Neural cell (in vitro differentiated cells): Measurements from ENCODE around the gene NT5C3A. TPM values are rescaled to one million over a fixed set of nuclear protein-coding genes. Genes with fewer than 3 reads are reported as not detected.

Experiments
- H2AFZ ChIP-seq: fragments of 200-600, 300-800 bp; sonication (generic), shearing (Covaris generic); 2 replicates; pipeline ENCODE4 v1.6.0; 2014; ENCODE audit warnings: low read depth, mild to moderate bottlenecking, antibody characterized with exemption, low read length, moderate library complexity
- H3F3A ChIP-seq: fragments of 200-600 bp; shearing (Covaris generic); 2 replicates; pipeline ENCODE4 v1.6.1; 2016; ENCODE audit warnings: mild to moderate bottlenecking, moderate library complexity, mixed read lengths, antibody characterized with exemption, low read length; ENCODE audit not compliant: insufficient read depth, poor library complexity, severe bottlenecking
- H3K27ac ChIP-seq: fragments of 200-600, 300-800 bp; sonication (generic), shearing (Covaris generic); 2 replicates; pipeline ENCODE4 v1.5.1; 2014; ENCODE audit warnings: mild to moderate bottlenecking, low read length, moderate library complexity
- H3K27me3 ChIP-seq: fragments of 300-800, 200-600 bp; sonication (generic), shearing (Covaris generic); 2 replicates; pipeline ENCODE4 v1.6.0; 2014; ENCODE audit warnings: mild to moderate bottlenecking, low read depth, low read length, moderate library complexity; ENCODE audit not compliant: insufficient read depth
- H3K36me3 ChIP-seq: fragments of 300-800, 200-600 bp; sonication (generic), shearing (Covaris generic); 2 replicates; pipeline ENCODE4 v1.5.1; 2014; ENCODE audit warnings: mild to moderate bottlenecking, antibody characterized with exemption, low read length, moderate library complexity; ENCODE audit not compliant: insufficient read depth
- H3K4me2 ChIP-seq: fragments of 300-800, 200-600 bp; sonication (generic), shearing (Covaris generic); 2 replicates; pipeline ENCODE4 v1.6.0; 2014; ENCODE audit warnings: mild to moderate bottlenecking, low read length
- H3K4me3 ChIP-seq: fragments of 300-800, 200-600 bp; sonication (generic), shearing (Covaris generic); 2 replicates; pipeline ENCODE4 v1.5.1; 2014; ENCODE audit warnings: mild to moderate bottlenecking, low read length, moderate library complexity
- H3K79me2 ChIP-seq: fragments of 200-600 bp; shearing (Covaris generic); replicated peaks from 2 replicates; pipeline ENCODE4 v1.6.0; 2014; ENCODE audit warnings: mild to moderate bottlenecking, low read length, moderate library complexity; ENCODE audit not compliant: insufficient read depth
- H3K9ac ChIP-seq: fragments of 300-800, 200-600 bp; sonication (generic), shearing (Covaris generic); 2 replicates; pipeline ENCODE4 v1.6.1; 2016; ENCODE audit warnings: mild to moderate bottlenecking, low read length, mixed read lengths
- H3K9me2 ChIP-seq: fragments of 200-600 bp; shearing (Covaris generic); 2 replicates; pipeline ENCODE4 v1.6.1; 2016; ENCODE audit warnings: mild to moderate bottlenecking, low read length, mixed read lengths; ENCODE audit not compliant: insufficient read depth
- H3K9me3 ChIP-seq: fragments of 200-600, 300-800 bp; sonication (generic), shearing (Covaris generic); 2 replicates; pipeline ENCODE4 v1.6.1; 2016; ENCODE audit warnings: mild to moderate bottlenecking, mixed run types, low read length, moderate library complexity, mixed read lengths
- H4K20me1 ChIP-seq: fragments of 200-600 bp; shearing (Covaris generic); 2 replicates; pipeline ENCODE4 v1.6.1; 2016; ENCODE audit warnings: mild to moderate bottlenecking, mixed run types; ENCODE audit not compliant: insufficient read depth
- EP300 ChIP-seq: fragments of 450-650 bp; conservative IDR thresholded peaks from 2 replicates; pipeline ENCODE4 v1.6.1; 2014; ENCODE audit warnings: antibody characterized with exemption, mild to moderate bottlenecking, moderate library complexity; ENCODE audit not compliant: poor library complexity, severe bottlenecking
- EZH2 ChIP-seq: fragments of 200-600, 300-800 bp; shearing (Covaris generic), sonication (generic); IDR thresholded peaks from 2 replicates; pipeline ENCODE4 v1.6.1; 2014; ENCODE audit warnings: antibody characterized with exemption, low read length, borderline replicate concordance, mild to moderate bottlenecking; ENCODE audit not compliant: insufficient read depth, poor library complexity, severe bottlenecking
- MXI1 ChIP-seq: fragments of 450-650 bp; conservative IDR thresholded peaks from 2 replicates; pipeline ENCODE4 v1.6.1; 2014; ENCODE audit warnings: antibody characterized with exemption, mild to moderate bottlenecking; ENCODE audit not compliant: poor library complexity, severe bottlenecking
- POLR2AphosphoS5 ChIP-seq: IDR thresholded peaks from 2 replicates; pipeline ENCODE4 v1.6.1; 2012
- RAD21 ChIP-seq: fragments of 450-650 bp; conservative IDR thresholded peaks from 2 replicates; pipeline ENCODE4 v1.6.1; 2014; ENCODE audit warnings: antibody characterized with exemption, mild to moderate bottlenecking, moderate library complexity
- SMC3 ChIP-seq: fragments of 450-650 bp; conservative IDR thresholded peaks from 2 replicates; pipeline ENCODE4 v1.6.1; 2014; ENCODE audit warnings: antibody characterized with exemption, mild to moderate bottlenecking, moderate library complexity; ENCODE audit not compliant: poor library complexity
- TAF1 ChIP-seq: IDR thresholded peaks from 2 replicates; pipeline ENCODE4 v1.6.1; 2012; ENCODE audit warnings: low read depth
- polyA minus RNA-seq: library from RNA; depleted of rRNA, polyadenylated mRNA; stranded (reverse); fragments of >200 nt; gene quantifications from 2 replicates; pipeline ENCODE4 v1.2.3, GENCODE V29; 2014
- polyA plus RNA-seq: library from polyadenylated mRNA; depleted of rRNA; stranded (reverse); fragments of >200 nt; gene quantifications from 2 replicates; pipeline ENCODE4 v1.2.3, GENCODE V29; 2014
- TF ChIP-seq, protein P1 (sequence below): fragments of 450-650 bp; IDR thresholded peaks from 2 replicates; pipeline ENCODE4 v1.5.1; 2014; ENCODE audit warnings: antibody characterized with exemption, mild to moderate bottlenecking, moderate library complexity; ENCODE audit not compliant: poor library complexity, severe bottlenecking
- TF ChIP-seq, protein P2 (sequence below): IDR thresholded peaks from 2 replicates; pipeline ENCODE4 v1.6.1; 2012; ENCODE audit warnings: borderline replicate concordance

Gene NT5C3A
- 92.8 and 99.2 TPM in 2 replicates for polyA plus RNA-seq
- polyA minus RNA-seq, result 58.2 and 63.3 TPM in 2 replicates

DNA sequence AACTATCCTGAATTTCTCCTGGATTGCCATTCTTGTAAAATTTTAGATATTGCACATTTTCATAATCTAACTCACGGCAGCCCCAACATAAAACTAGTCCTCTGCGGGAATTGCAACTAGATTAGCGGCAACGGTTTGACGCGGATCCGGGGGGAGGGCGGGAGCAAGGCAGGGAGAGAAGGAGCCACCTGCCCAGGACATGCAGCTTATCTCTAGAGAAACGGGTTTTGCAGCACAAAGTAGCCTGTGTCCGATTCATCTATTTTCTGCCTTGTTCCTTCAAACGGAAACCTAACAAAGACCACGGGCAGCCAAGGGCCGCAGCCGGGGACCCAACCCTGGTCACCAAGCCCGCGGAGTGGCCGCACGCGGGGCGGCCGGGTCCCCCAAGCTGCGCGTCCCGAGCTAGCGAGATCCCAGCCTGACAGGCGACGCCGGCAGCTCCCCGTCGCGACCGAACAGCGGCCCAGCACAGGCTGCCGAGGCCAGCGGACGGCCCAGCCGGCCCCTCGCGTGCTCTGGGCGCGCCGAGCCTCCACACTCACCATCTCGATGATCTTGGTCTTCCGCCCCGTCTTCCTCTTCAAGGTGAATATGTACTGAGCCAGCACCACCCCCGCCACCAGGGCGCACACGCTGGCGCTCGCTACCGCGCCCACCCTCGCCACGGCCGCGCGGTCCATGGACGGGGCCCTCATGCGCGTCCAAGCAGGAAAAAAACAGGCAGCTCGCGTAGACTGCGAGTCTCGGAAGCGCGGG is at the start of gene NT5C3A:
NT5C3A (minus strand) TSS at position 754 of the 759 bp plus-strand sequence; CDS start at position 683, 71 bp downstream.
- Histone ChIP-seq H3K36me3 (peaks cover 4% of the 10 kb centered on the region), H3K9me2 (no peaks in the 10 kb centered on the region), H3K9ac (peak within 1 kb of the TSS; percentile 87), H3K27ac (peak within 1 kb of the TSS; percentile 95), H3K9me3 (peaks cover 12% of the 10 kb centered on the region), H3K27me3 (no peaks in the 10 kb centered on the region), H3K79me2 (peaks cover 47% of the 10 kb centered on the region), H3K4me3 (peak within 1 kb of the TSS; percentile 83), H2AFZ (peak within 1 kb of the TSS; percentile 58), H4K20me1 (peaks cover 7% of the 10 kb centered on the region), H3K4me2 (peak within 1 kb of the TSS; percentile 79), H3F3A (peaks cover 3% of the 10 kb centered on the region)
- no peak for TF ChIP-seq EZH2
- peak; percentile 27 for TF ChIP-seq EP300
- peak; percentile 43 for TF ChIP-seq SMC3
- peak; percentile 89 for TF ChIP-seq MXI1
- TF ChIP-seq, protein P1, sequence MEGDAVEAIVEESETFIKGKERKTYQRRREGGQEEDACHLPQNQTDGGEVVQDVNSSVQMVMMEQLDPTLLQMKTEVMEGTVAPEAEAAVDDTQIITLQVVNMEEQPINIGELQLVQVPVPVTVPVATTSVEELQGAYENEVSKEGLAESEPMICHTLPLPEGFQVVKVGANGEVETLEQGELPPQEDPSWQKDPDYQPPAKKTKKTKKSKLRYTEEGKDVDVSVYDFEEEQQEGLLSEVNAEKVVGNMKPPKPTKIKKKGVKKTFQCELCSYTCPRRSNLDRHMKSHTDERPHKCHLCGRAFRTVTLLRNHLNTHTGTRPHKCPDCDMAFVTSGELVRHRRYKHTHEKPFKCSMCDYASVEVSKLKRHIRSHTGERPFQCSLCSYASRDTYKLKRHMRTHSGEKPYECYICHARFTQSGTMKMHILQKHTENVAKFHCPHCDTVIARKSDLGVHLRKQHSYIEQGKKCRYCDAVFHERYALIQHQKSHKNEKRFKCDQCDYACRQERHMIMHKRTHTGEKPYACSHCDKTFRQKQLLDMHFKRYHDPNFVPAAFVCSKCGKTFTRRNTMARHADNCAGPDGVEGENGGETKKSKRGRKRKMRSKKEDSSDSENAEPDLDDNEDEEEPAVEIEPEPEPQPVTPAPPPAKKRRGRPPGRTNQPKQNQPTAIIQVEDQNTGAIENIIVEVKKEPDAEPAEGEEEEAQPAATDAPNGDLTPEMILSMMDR, result no peak
- TF ChIP-seq POLR2AphosphoS5, result peak; percentile 88
- TF ChIP-seq, protein P2, sequence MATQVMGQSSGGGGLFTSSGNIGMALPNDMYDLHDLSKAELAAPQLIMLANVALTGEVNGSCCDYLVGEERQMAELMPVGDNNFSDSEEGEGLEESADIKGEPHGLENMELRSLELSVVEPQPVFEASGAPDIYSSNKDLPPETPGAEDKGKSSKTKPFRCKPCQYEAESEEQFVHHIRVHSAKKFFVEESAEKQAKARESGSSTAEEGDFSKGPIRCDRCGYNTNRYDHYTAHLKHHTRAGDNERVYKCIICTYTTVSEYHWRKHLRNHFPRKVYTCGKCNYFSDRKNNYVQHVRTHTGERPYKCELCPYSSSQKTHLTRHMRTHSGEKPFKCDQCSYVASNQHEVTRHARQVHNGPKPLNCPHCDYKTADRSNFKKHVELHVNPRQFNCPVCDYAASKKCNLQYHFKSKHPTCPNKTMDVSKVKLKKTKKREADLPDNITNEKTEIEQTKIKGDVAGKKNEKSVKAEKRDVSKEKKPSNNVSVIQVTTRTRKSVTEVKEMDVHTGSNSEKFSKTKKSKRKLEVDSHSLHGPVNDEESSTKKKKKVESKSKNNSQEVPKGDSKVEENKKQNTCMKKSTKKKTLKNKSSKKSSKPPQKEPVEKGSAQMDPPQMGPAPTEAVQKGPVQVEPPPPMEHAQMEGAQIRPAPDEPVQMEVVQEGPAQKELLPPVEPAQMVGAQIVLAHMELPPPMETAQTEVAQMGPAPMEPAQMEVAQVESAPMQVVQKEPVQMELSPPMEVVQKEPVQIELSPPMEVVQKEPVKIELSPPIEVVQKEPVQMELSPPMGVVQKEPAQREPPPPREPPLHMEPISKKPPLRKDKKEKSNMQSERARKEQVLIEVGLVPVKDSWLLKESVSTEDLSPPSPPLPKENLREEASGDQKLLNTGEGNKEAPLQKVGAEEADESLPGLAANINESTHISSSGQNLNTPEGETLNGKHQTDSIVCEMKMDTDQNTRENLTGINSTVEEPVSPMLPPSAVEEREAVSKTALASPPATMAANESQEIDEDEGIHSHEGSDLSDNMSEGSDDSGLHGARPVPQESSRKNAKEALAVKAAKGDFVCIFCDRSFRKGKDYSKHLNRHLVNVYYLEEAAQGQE, result peak; percentile 46
- peak; percentile 19 for TF ChIP-seq RAD21
- TF ChIP-seq TAF1, result peak; percentile 72

DNA sequence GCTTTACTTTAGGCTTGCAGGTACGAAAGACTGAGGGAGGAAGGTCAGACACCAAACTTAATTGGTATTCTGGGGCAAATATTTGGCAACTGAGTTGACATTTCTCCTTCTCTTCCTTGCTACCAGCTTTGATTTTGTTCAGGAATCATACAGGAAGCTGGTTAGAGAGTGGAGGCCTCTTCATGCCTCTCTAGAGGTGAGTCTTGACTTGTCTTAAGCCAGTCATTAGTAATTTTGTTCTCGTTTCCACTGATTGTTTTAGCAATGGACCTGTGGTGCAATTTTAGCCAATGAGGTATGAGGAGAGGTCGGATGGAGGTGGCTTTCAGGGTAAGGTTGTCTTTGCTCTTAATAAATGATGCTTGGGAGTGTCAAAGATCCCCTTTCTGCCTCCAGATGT is 49.0 kb upstream of the NT5C3A start:
- Histone ChIP-seq H3K27ac (no peak overlapping the region), H3K9me3 (no peaks in the 10 kb centered on the region), H3K4me2 (no peak overlapping the region), H3K9ac (no peak overlapping the region), H3K4me3 (no peak overlapping the region), H3K79me2 (peaks cover 21% of the 10 kb centered on the region), H2AFZ (no peak overlapping the region), H3F3A (no peaks in the 10 kb centered on the region), H3K9me2 (no peaks in the 10 kb centered on the region), H4K20me1 (no peaks in the 10 kb centered on the region), H3K36me3 (no peaks in the 10 kb centered on the region), H3K27me3 (no peaks in the 10 kb centered on the region)
- TF ChIP-seq EP300, result no peak
- TF ChIP-seq MXI1, result no peak
- TF ChIP-seq EZH2, result no peak
- no peak for TF ChIP-seq RAD21
- TF ChIP-seq, protein P1, result no peak
- no peak for TF ChIP-seq SMC3
- TF ChIP-seq, protein P2, result no peak
- no peak for TF ChIP-seq TAF1
- no peak for TF ChIP-seq POLR2AphosphoS5
